Measurements from ENCODE around the gene FBN1.

The FBN1 gene

GRCh38 chr15:48479751-48480150 lies 165.8 kb downstream of the FBN1 start:
- Histone ChIP-seq H4K91ac (ENCODE audit: low read length) (no peak overlapping the region), H3K4me2 (ENCODE audit: low read length, poor library complexity, severe bottlenecking) (no peak overlapping the region), H2BK12ac (ENCODE audit: low read length in 2 of 2) (no peak overlapping the region), H3K4me3 (ENCODE audit: insufficient read depth in 1 of 2, low read depth in 1 of 2, low read length in 2 of 2) (no peak overlapping the region), H3K14ac (ENCODE audit: low read length in 2 of 2) (no peak overlapping the region), H3K23ac (ENCODE audit: low read length in 2 of 2) (no peak overlapping the region), H2BK5ac (ENCODE audit: low read depth, low read length, poor library complexity, severe bottlenecking) (no peak overlapping the region), H4K8ac (ENCODE audit: low read length) (no peak overlapping the region), H3K36me3 (ENCODE audit: control insufficient read depth in 1 of 2, insufficient read depth in 2 of 2, low read depth in 1 of 2, low read length in 2 of 2) (peaks cover 4 to 94% of the 10 kb centered on the region in 2 experiments), H3K27me3 (ENCODE audit: control insufficient read depth in 1 of 2, insufficient read depth in 1 of 2, low read length in 2 of 2) (no peaks in the 10 kb centered on the region), H2BK120ac (ENCODE audit: low read depth, low read length) (no peak overlapping the region), H3K4me1 (ENCODE audit: control insufficient read depth, insufficient read depth, low read depth, low read length) (no peaks in the 10 kb centered on the region), H2AK5ac (ENCODE audit: low read length, severe bottlenecking) (no peak overlapping the region), H3K79me1 (replicated peaks; ENCODE audit: low read length, poor library complexity, severe bottlenecking) (peaks cover 1% of the 10 kb centered on the region), H2BK15ac (ENCODE audit: low read depth, poor library complexity, severe bottlenecking) (no peak overlapping the region), H3K9ac (ENCODE audit: low read length) (no peak overlapping the region), H3K9me3 (ENCODE audit: control insufficient read depth, low read length) (no peaks in the 10 kb centered on the region), H3K18ac (ENCODE audit: low read depth in 1 of 2, low read length in 2 of 2) (no peak overlapping the region), H2AFZ (ENCODE audit: low read depth, low read length) (no peak overlapping the region), H3K4ac (ENCODE audit: low read depth in 1 of 2, low read length in 2 of 2) (no peak overlapping the region), H3K27ac (ENCODE audit: low read length, poor library complexity, severe bottlenecking) (no peak overlapping the region)
- DNase-seq, result no peak
- no CpG with 5 or more reads among the region's 2 CpGs for WGBS

GRCh38 chr15:48478581-48478980 lies 166.9 kb downstream of the FBN1 start:
- no peak for DNase-seq
- Histone ChIP-seq H3K18ac (ENCODE audit: low read depth in 1 of 2, low read length in 2 of 2) (no peak overlapping the region), H3K9me3 (ENCODE audit: control insufficient read depth, low read length) (no peaks in the 10 kb centered on the region), H4K91ac (ENCODE audit: low read length) (no peak overlapping the region), H3K4me2 (ENCODE audit: low read length, poor library complexity, severe bottlenecking) (no peak overlapping the region), H3K4ac (ENCODE audit: low read depth in 1 of 2, low read length in 2 of 2) (no peak overlapping the region), H3K36me3 (ENCODE audit: control insufficient read depth in 1 of 2, insufficient read depth in 2 of 2, low read depth in 1 of 2, low read length in 2 of 2) (peaks cover 6 to 96% of the 10 kb centered on the region in 2 experiments), H3K9ac (ENCODE audit: low read length) (peak overlapping the region; percentile 40), H2BK5ac (ENCODE audit: low read depth, low read length, poor library complexity, severe bottlenecking) (no peak overlapping the region), H3K23ac (ENCODE audit: low read length in 2 of 2) (no peak overlapping the region), H3K4me3 (ENCODE audit: insufficient read depth in 1 of 2, low read depth in 1 of 2, low read length in 2 of 2) (no peak overlapping the region), H3K4me1 (ENCODE audit: control insufficient read depth, insufficient read depth, low read depth, low read length) (no peaks in the 10 kb centered on the region), H2AFZ (ENCODE audit: low read depth, low read length) (no peak overlapping the region), H3K27me3 (ENCODE audit: control insufficient read depth in 1 of 2, insufficient read depth in 1 of 2, low read length in 2 of 2) (no peaks in the 10 kb centered on the region), H2BK15ac (ENCODE audit: low read depth, poor library complexity, severe bottlenecking) (no peak overlapping the region), H3K79me1 (replicated peaks; ENCODE audit: low read length, poor library complexity, severe bottlenecking) (no peaks in the 10 kb centered on the region), H4K8ac (ENCODE audit: low read length) (no peak overlapping the region), H3K27ac (ENCODE audit: low read length, poor library complexity, severe bottlenecking) (no peak overlapping the region), H3K14ac (ENCODE audit: low read length in 2 of 2) (no peak overlapping the region), H2BK12ac (ENCODE audit: low read length in 2 of 2) (no peak overlapping the region), H2BK120ac (ENCODE audit: low read depth, low read length) (no peak overlapping the region), H2AK5ac (ENCODE audit: low read length, severe bottlenecking) (no peak overlapping the region)
- WGBS, result 100% methylated on average over 2 of the region's 2 CpGs

- no peak overlapping the region for H2AFZ ChIP-seq (ENCODE audit: low read depth, low read length)
- 100% methylated on average over 4 of the region's 6 CpGs for WGBS
- no peak overlapping the region for H2BK120ac ChIP-seq (ENCODE audit: low read depth, low read length)
- H3K4ac ChIP-seq (ENCODE audit: low read depth in 1 of 2, low read length in 2 of 2), result no peak overlapping the region
- peaks cover 6 to 96% of the 10 kb centered on the region in 2 experiments for H3K36me3 ChIP-seq (ENCODE audit: control insufficient read depth in 1 of 2, insufficient read depth in 2 of 2, low read depth in 1 of 2, low read length in 2 of 2)
- DNase-seq, result no peak
- H3K4me3 ChIP-seq (ENCODE audit: insufficient read depth in 1 of 2, low read depth in 1 of 2, low read length in 2 of 2), result no peak overlapping the region
- no peak overlapping the region for H3K4me2 ChIP-seq (ENCODE audit: low read length, poor library complexity, severe bottlenecking)
- peak overlapping the region in 1 of 2 experiments; percentile 46 for H3K18ac ChIP-seq (ENCODE audit: low read depth in 1 of 2, low read length in 2 of 2)
- no peak overlapping the region for H2BK15ac ChIP-seq (ENCODE audit: low read depth, poor library complexity, severe bottlenecking)
- H2BK12ac ChIP-seq (ENCODE audit: low read length in 2 of 2), result no peak overlapping the region
- no peaks in the 10 kb centered on the region for H3K4me1 ChIP-seq (ENCODE audit: control insufficient read depth, insufficient read depth, low read depth, low read length)
- no peak overlapping the region for H3K27ac ChIP-seq (ENCODE audit: low read length, poor library complexity, severe bottlenecking)
- no peaks in the 10 kb centered on the region for H3K27me3 ChIP-seq (ENCODE audit: control insufficient read depth in 1 of 2, insufficient read depth in 1 of 2, low read length in 2 of 2)
- no peak overlapping the region for H3K9ac ChIP-seq (ENCODE audit: low read length)
- H4K91ac ChIP-seq (ENCODE audit: low read length), result no peak overlapping the region
- no peak overlapping the region for H3K23ac ChIP-seq (ENCODE audit: low read length in 2 of 2)
- H3K9me3 ChIP-seq (ENCODE audit: control insufficient read depth, low read length), result no peaks in the 10 kb centered on the region
- H2BK5ac ChIP-seq (ENCODE audit: low read depth, low read length, poor library complexity, severe bottlenecking), result no peak overlapping the region
- no peak overlapping the region for H3K14ac ChIP-seq (ENCODE audit: low read length in 2 of 2)
- no peak overlapping the region for H4K8ac ChIP-seq (ENCODE audit: low read length)
- no peaks in the 10 kb centered on the region for H3K79me1 ChIP-seq (replicated peaks; ENCODE audit: low read length, poor library complexity, severe bottlenecking)
- H2AK5ac ChIP-seq (ENCODE audit: low read length, severe bottlenecking), result no peak overlapping the region
Observed at GRCh38 chr15:48477795-48478360, 167.6 kb downstream of the FBN1 start.

- no peak overlapping the region for H4K8ac ChIP-seq (ENCODE audit: low read length)
- no peak overlapping the region for H3K4me2 ChIP-seq (ENCODE audit: low read length, poor library complexity, severe bottlenecking)
- DNase-seq, result no peak
- no peak overlapping the region for H2BK120ac ChIP-seq (ENCODE audit: low read depth, low read length)
- no peak overlapping the region for H2AK5ac ChIP-seq (ENCODE audit: low read length, severe bottlenecking)
- no peaks in the 10 kb centered on the region for H3K9me3 ChIP-seq (ENCODE audit: control insufficient read depth, low read length)
- H3K18ac ChIP-seq (ENCODE audit: low read depth in 1 of 2, low read length in 2 of 2), result no peak overlapping the region
- H3K4me1 ChIP-seq (ENCODE audit: control insufficient read depth, insufficient read depth, low read depth, low read length), result no peaks in the 10 kb centered on the region
- WGBS, result 93% methylated on average over 2 of the region's 2 CpGs
- peaks cover 15 to 96% of the 10 kb centered on the region in 2 experiments for H3K36me3 ChIP-seq (ENCODE audit: control insufficient read depth in 1 of 2, insufficient read depth in 2 of 2, low read depth in 1 of 2, low read length in 2 of 2)
- H3K14ac ChIP-seq (ENCODE audit: low read length in 2 of 2), result no peak overlapping the region
- H4K91ac ChIP-seq (ENCODE audit: low read length), result no peak overlapping the region
- H3K27me3 ChIP-seq (ENCODE audit: control insufficient read depth in 1 of 2, insufficient read depth in 1 of 2, low read length in 2 of 2), result no peaks in the 10 kb centered on the region
- H3K27ac ChIP-seq (ENCODE audit: low read length, poor library complexity, severe bottlenecking), result no peak overlapping the region
- H3K4ac ChIP-seq (ENCODE audit: low read depth in 1 of 2, low read length in 2 of 2), result no peak overlapping the region
- no peak overlapping the region for H3K4me3 ChIP-seq (ENCODE audit: insufficient read depth in 1 of 2, low read depth in 1 of 2, low read length in 2 of 2)
- H2BK12ac ChIP-seq (ENCODE audit: low read length in 2 of 2), result no peak overlapping the region
- H2BK15ac ChIP-seq (ENCODE audit: low read depth, poor library complexity, severe bottlenecking), result no peak overlapping the region
- H3K9ac ChIP-seq (ENCODE audit: low read length), result no peak overlapping the region
- H2AFZ ChIP-seq (ENCODE audit: low read depth, low read length), result no peak overlapping the region
- H2BK5ac ChIP-seq (ENCODE audit: low read depth, low read length, poor library complexity, severe bottlenecking), result no peak overlapping the region
- H3K79me1 ChIP-seq (replicated peaks; ENCODE audit: low read length, poor library complexity, severe bottlenecking), result peaks cover 4% of the 10 kb centered on the region
- H3K23ac ChIP-seq (ENCODE audit: low read length in 2 of 2), result no peak overlapping the region
Observed at GRCh38 chr15:48475600-48476395, 169.7 kb downstream of the FBN1 start.

Measured in mesenchymal stem cell (in vitro differentiated cells and primary cell).